SK-N-SH (cell line): ENCODE data around the gene PPP1R9A.

Experiments
- CTCF ChIP-seq: fragments of 200-600 bp; sonication (generic); IDR thresholded peaks from 2 replicates; pipeline ENCODE4 v1.6.1; 2017; ENCODE audit warnings: antibody characterized with exemption, mild to moderate bottlenecking, moderate library complexity
- ELF1 ChIP-seq: IDR thresholded peaks from 2 replicates; pipeline ENCODE4 v1.4.0; 2012
- EZH2phosphoT487 ChIP-seq: fragments of 200-600 bp; sonication (generic); IDR thresholded peaks from 2 replicates; pipeline ENCODE4 v1.6.1; 2017; ENCODE audit warnings: low read depth, mixed run types, mild to moderate bottlenecking, antibody characterized with exemption, moderate library complexity, borderline replicate concordance
- FOXJ3 ChIP-seq: sonication (generic); formaldehyde crosslinking; IDR thresholded peaks from 2 replicates; pipeline ENCODE4 v1.5.1; 2020; ENCODE audit warnings: mild to moderate bottlenecking, missing genetic modification reagents
- FOXM1 ChIP-seq: IDR thresholded peaks from 2 replicates; pipeline ENCODE4 v1.4.0; 2012; ENCODE audit warnings: low read depth, mild to moderate bottlenecking
- MXI1 ChIP-seq: IDR thresholded peaks from 2 replicates; pipeline ENCODE4 v1.6.1; 2012; ENCODE audit warnings: mild to moderate bottlenecking, low read depth, low read length, improper control_type of control experiment
- NFIC ChIP-seq: IDR thresholded peaks from 2 replicates; pipeline ENCODE4 v1.4.0; 2012; ENCODE audit warnings: borderline replicate concordance
- POLR2AphosphoS5 ChIP-seq: IDR thresholded peaks from 2 replicates; pipeline ENCODE4 v1.6.1; 2012; ENCODE audit warnings: low read depth, low read length
- RAD21 ChIP-seq: IDR thresholded peaks from 2 replicates; pipeline ENCODE4 v1.6.1; 2012; ENCODE audit warnings: mild to moderate bottlenecking, low read length
- YY1 ChIP-seq: IDR thresholded peaks from 2 replicates; pipeline ENCODE4 v1.4.0; 2012; ENCODE audit warnings: low read depth, mild to moderate bottlenecking
- TF ChIP-seq, protein P1 (sequence below): IDR thresholded peaks from 2 replicates; pipeline ENCODE4 v1.6.1; 2012; ENCODE audit warnings: mild to moderate bottlenecking, low read depth, low read length, moderate library complexity
- TF ChIP-seq, protein P2 (sequence below): IDR thresholded peaks from 2 replicates; pipeline ENCODE4; 2012

DNA sequence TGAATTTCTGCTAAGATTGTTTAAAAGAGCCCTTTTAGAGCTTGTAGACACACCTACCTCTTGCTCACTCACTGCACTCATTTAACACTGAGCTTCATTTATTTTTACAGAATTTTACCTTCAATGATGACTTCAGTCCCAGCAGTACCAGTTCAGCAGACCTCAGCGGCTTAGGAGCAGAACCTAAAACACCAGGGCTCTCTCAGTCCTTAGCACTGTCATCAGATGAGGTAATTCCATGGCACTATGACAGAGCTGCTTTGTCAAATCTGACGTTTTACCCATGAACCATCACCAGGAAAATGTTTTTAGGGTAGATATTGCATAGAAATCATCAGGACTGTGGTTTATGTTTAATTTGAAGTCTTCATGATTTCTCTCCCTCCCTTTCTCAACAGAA lies 378.7 kb downstream of the PPP1R9A start:
- TF ChIP-seq CTCF (no peak), YY1 (no peak), EZH2phosphoT487 (no peak), FOXJ3 (no peak), ELF1 (no peak), MXI1 (no peak), FOXM1 (no peak), POLR2AphosphoS5 (no peak), RAD21 (no peak), NFIC (no peak)
- TF ChIP-seq, protein P1, sequence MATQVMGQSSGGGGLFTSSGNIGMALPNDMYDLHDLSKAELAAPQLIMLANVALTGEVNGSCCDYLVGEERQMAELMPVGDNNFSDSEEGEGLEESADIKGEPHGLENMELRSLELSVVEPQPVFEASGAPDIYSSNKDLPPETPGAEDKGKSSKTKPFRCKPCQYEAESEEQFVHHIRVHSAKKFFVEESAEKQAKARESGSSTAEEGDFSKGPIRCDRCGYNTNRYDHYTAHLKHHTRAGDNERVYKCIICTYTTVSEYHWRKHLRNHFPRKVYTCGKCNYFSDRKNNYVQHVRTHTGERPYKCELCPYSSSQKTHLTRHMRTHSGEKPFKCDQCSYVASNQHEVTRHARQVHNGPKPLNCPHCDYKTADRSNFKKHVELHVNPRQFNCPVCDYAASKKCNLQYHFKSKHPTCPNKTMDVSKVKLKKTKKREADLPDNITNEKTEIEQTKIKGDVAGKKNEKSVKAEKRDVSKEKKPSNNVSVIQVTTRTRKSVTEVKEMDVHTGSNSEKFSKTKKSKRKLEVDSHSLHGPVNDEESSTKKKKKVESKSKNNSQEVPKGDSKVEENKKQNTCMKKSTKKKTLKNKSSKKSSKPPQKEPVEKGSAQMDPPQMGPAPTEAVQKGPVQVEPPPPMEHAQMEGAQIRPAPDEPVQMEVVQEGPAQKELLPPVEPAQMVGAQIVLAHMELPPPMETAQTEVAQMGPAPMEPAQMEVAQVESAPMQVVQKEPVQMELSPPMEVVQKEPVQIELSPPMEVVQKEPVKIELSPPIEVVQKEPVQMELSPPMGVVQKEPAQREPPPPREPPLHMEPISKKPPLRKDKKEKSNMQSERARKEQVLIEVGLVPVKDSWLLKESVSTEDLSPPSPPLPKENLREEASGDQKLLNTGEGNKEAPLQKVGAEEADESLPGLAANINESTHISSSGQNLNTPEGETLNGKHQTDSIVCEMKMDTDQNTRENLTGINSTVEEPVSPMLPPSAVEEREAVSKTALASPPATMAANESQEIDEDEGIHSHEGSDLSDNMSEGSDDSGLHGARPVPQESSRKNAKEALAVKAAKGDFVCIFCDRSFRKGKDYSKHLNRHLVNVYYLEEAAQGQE, result no peak
- TF ChIP-seq, protein P2, sequence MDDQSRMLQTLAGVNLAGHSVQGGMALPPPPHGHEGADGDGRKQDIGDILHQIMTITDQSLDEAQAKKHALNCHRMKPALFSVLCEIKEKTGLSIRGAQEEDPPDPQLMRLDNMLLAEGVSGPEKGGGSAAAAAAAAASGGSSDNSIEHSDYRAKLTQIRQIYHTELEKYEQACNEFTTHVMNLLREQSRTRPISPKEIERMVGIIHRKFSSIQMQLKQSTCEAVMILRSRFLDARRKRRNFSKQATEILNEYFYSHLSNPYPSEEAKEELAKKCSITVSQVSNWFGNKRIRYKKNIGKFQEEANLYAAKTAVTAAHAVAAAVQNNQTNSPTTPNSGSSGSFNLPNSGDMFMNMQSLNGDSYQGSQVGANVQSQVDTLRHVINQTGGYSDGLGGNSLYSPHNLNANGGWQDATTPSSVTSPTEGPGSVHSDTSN, result no peak
